SK-N-SH (cell line): ENCODE results near the gene GPR18. TPM values are rescaled to one million over a fixed set of nuclear protein-coding genes. Genes with fewer than 3 reads are reported as not detected.

Experiments
- CTCF ChIA-PET: fragments of 300-600, 350-600 bp; formaldehyde crosslinking; extraction: SDS; loops from one replicate; lab custom pipeline; 2021; lab: Yijun Ruan, JAX
- POLR2A ChIA-PET: fragments of 350-600 bp; sonication (Branson Sonifier 250); formaldehyde crosslinking; extraction: SDS; loops from one replicate; lab custom pipeline; 2020; ENCODE audit warnings: antibody characterized with exemption, inconsistent platforms; lab: Yijun Ruan, JAX
- DNase-seq: peaks from one replicate; pipeline ENCODE4 v3.0.0; 2012
- H2AFZ ChIP-seq: fragments of 200-600 bp; sonication (generic); 2 replicates; pipeline ENCODE4 v1.8.1; 2016; ENCODE audit warnings: antibody characterized with exemption, mild to moderate bottlenecking, low read depth
- H3F3A ChIP-seq: fragments of 200-600 bp; sonication (generic); replicated peaks from 2 replicates; pipeline ENCODE3; 2016; ENCODE audit warnings: antibody characterized with exemption, mild to moderate bottlenecking; ENCODE audit not compliant: insufficient read depth
- H3K27ac ChIP-seq, 2 experiments: fragments of 200-500 bp in 1 of 2; fragments of 200-600 bp in 1 of 2; sonication (Bioruptor generic) in 1 of 2; sonication (generic), shearing (Covaris generic) in 1 of 2; 2 replicates each; pipeline versions ENCODE4 v1.5.1 to v1.6.1; 2014 to 2016; ENCODE audit warnings: low read depth in 2 of 2, inconsistent platforms in 1 of 2, low read length in 1 of 2, mild to moderate bottlenecking in 1 of 2, mixed read lengths in 1 of 2
- H3K27me3 ChIP-seq: fragments of 200-600 bp; sonication (generic), shearing (Covaris generic); 2 replicates; pipeline ENCODE4 v1.6.1; 2016; ENCODE audit warnings: mixed run types; ENCODE audit not compliant: insufficient read depth
- H3K36me3 ChIP-seq, 2 experiments: fragments of 200-500 bp in 1 of 2; fragments of 200-600 bp in 1 of 2; sonication (Bioruptor generic) in 1 of 2; sonication (generic) in 1 of 2; replicated peaks in 1 of 2; 2 replicates each; pipeline versions ENCODE3 to v1.5.1; 2014 to 2016; ENCODE audit warnings: low read length in 1 of 2, mild to moderate bottlenecking in 1 of 2; ENCODE audit not compliant: insufficient read depth in 2 of 2, control insufficient read depth in 1 of 2
- H3K4me1 ChIP-seq, 2 experiments: fragments of 200-500 bp in 1 of 2; fragments of 200-600 bp in 1 of 2; sonication (Bioruptor generic) in 1 of 2; sonication (generic), shearing (Covaris generic) in 1 of 2; 2 replicates each; pipeline versions ENCODE4 v1.5.1 to v1.6.1; 2014 to 2016; ENCODE audit warnings: low read depth in 1 of 2, low read length in 1 of 2, mixed run types in 1 of 2; ENCODE audit not compliant: insufficient read depth in 2 of 2, control insufficient read depth in 1 of 2
- H3K4me2 ChIP-seq: fragments of 200-600 bp; sonication (generic), shearing (Covaris generic); 2 replicates; pipeline ENCODE4 v1.6.1; 2017; ENCODE audit warnings: mixed run types
- H3K4me3 ChIP-seq, 2 experiments: fragments of 200-500 bp in 1 of 2; fragments of 200-600 bp in 1 of 2; sonication (Bioruptor generic) in 1 of 2; sonication (generic), shearing (Covaris generic) in 1 of 2; 2 replicates each; pipeline versions ENCODE4 v1.5.1 to v1.8.1; 2014 to 2016; ENCODE audit warnings: low read depth in 2 of 2, inconsistent platforms in 1 of 2, low read length in 1 of 2, mild to moderate bottlenecking in 1 of 2, mixed read lengths in 1 of 2, moderate library complexity in 1 of 2
- H3K79me2 ChIP-seq: fragments of 200-600 bp; sonication (generic); 2 replicates; pipeline ENCODE4 v1.8.1; 2017; ENCODE audit warnings: mild to moderate bottlenecking; ENCODE audit not compliant: insufficient read depth
- H3K9ac ChIP-seq: fragments of 200-600 bp; sonication (generic); 2 replicates; pipeline ENCODE4 v1.6.1; 2017; ENCODE audit warnings: mixed run types
- H3K9me2 ChIP-seq: fragments of 200-600 bp; sonication (generic); 2 replicates; pipeline ENCODE4 v1.6.1; 2017; ENCODE audit warnings: mixed run types
- H3K9me3 ChIP-seq: fragments of 200-600 bp; sonication (generic); 2 replicates; pipeline ENCODE4 v1.6.1; 2017; ENCODE audit warnings: mixed run types, mild to moderate bottlenecking, moderate library complexity
- H4K20me1 ChIP-seq: fragments of 200-600 bp; sonication (generic); 2 replicates; pipeline ENCODE4 v1.6.1; 2017; ENCODE audit warnings: mild to moderate bottlenecking, mixed run types; ENCODE audit not compliant: insufficient read depth
- CHD2 ChIP-seq: fragments of 150-350 bp; IDR thresholded peaks from 2 replicates; pipeline ENCODE4 v1.6.1; 2018; ENCODE audit warnings: low read length; ENCODE audit not compliant: partially characterized antibody
- CTCF ChIP-seq: fragments of 200-600 bp; sonication (generic); IDR thresholded peaks from 2 replicates; pipeline ENCODE4 v1.6.1; 2017; ENCODE audit warnings: antibody characterized with exemption, mild to moderate bottlenecking, moderate library complexity
- ELF1 ChIP-seq: IDR thresholded peaks from 2 replicates; pipeline ENCODE4 v1.4.0; 2012
- FOXM1 ChIP-seq: IDR thresholded peaks from 2 replicates; pipeline ENCODE4 v1.4.0; 2012; ENCODE audit warnings: low read depth, mild to moderate bottlenecking
- GABPA ChIP-seq: IDR thresholded peaks from 2 replicates; pipeline ENCODE4 v1.4.0; 2012; ENCODE audit warnings: low read depth, mild to moderate bottlenecking
- GATA2 ChIP-seq: sonication (generic); formaldehyde crosslinking; IDR thresholded peaks from 2 replicates; pipeline ENCODE4 v1.5.0; 2020; ENCODE audit warnings: mild to moderate bottlenecking, missing genetic modification reagents
- IRF3 ChIP-seq: fragments of 150-350 bp; IDR thresholded peaks from 2 replicates; pipeline ENCODE4 v1.6.1; 2016; ENCODE audit warnings: mild to moderate bottlenecking, low read depth, low read length
- MAX ChIP-seq: IDR thresholded peaks from 2 replicates; pipeline ENCODE4 v1.4.0; 2012; ENCODE audit warnings: low read depth
- NFIC ChIP-seq: IDR thresholded peaks from 2 replicates; pipeline ENCODE4 v1.4.0; 2012; ENCODE audit warnings: borderline replicate concordance
- REST ChIP-seq: IDR thresholded peaks from 2 replicates; pipeline ENCODE4 v1.6.1; 2012; ENCODE audit warnings: mild to moderate bottlenecking, low read depth, low read length, moderate library complexity
- RFX5 ChIP-seq: IDR thresholded peaks from 2 replicates; pipeline ENCODE4 v1.6.1; 2012; ENCODE audit warnings: mild to moderate bottlenecking, improper control_type of control experiment, low read length
- SIN3A ChIP-seq: IDR thresholded peaks from 2 replicates; pipeline ENCODE4 v1.6.1; 2012; ENCODE audit warnings: low read depth, mild to moderate bottlenecking, low read length, moderate library complexity, borderline replicate concordance
- TAF1 ChIP-seq: IDR thresholded peaks from 2 replicates; pipeline ENCODE4 v1.6.1; 2012; ENCODE audit warnings: low read depth, mild to moderate bottlenecking, low read length, moderate library complexity, borderline replicate concordance
- USF1 ChIP-seq: IDR thresholded peaks from 2 replicates; pipeline ENCODE4 v1.4.0; 2012; ENCODE audit warnings: low read depth, borderline replicate concordance
- USF2 ChIP-seq: fragments of 150-350 bp; IDR thresholded peaks from 2 replicates; pipeline ENCODE4 v1.6.1; 2017; ENCODE audit warnings: antibody characterized with exemption, low read length, low read depth, borderline replicate concordance
- WGBS: methylation state at CpG from one replicate; pipeline ENCODE4 v1.1.6; 2017; ENCODE audit warnings: low lambda C conversion rate; 5-methylcytosine and 5-hydroxymethylcytosine counted together
- polyA plus RNA-seq, 3 experiments: library from polyadenylated mRNA; depleted of rRNA; stranded (reverse); fragments of >200 nt; gene quantifications; 2 replicates each; pipeline ENCODE4 v1.2.3, GENCODE V29; 2012

GPR18 gene
- polyA plus RNA-seq, 1 of the 3 experiments (the other 2 are of a cell fraction): not detected

GRCh38 chr13:99278200-99278599 lies 20.0 kb upstream of the GPR18 start:
- ChIA-PET POLR2A (no interaction called here), CTCF (interaction anchor here (1.1 to 7.8 kb wide), 3 partner anchors 8 to 158 kb away, joined by 4 to 38 read pairs (median 6); no protein-coding TSS in a partner anchor)
- Histone ChIP-seq H3K4me3 (no peak overlapping the region), H3K9ac (no peak overlapping the region), H4K20me1 (peaks cover 5% of the 10 kb centered on the region; the same call in 1 of the 2 replicates), H3K9me3 (no peaks in the 10 kb centered on the region), H2AFZ (no peak overlapping the region), H3K4me1 (peaks cover 3 to 7% of the 10 kb centered on the region in 2 experiments; a peak in 3 of 4 replicates), H3F3A (peaks cover 10% of the 10 kb centered on the region), H3K9me2 (no peaks in the 10 kb centered on the region), H3K36me3 (peaks cover 0 to 8% of the 10 kb centered on the region in 2 experiments), H3K27me3 (no peaks in the 10 kb centered on the region), H3K79me2 (peaks cover 3% of the 10 kb centered on the region; the same call in 1 of the 2 replicates), H3K27ac (no peak overlapping the region), H3K4me2 (no peak overlapping the region)
- DNase-seq: no peak
- TF ChIP-seq SIN3A: no peak
- no peak for TF ChIP-seq CTCF
- no peak for TF ChIP-seq ELF1
- no peak for TF ChIP-seq NFIC
- TF ChIP-seq FOXM1: no peak
- TF ChIP-seq TAF1: no peak
- no peak for TF ChIP-seq RFX5
- no peak for TF ChIP-seq GATA2 (CRISPR knock-in tag)
- no peak for TF ChIP-seq MAX
- TF ChIP-seq REST: no peak
- WGBS: 100% methylated on average over 5 of the region's 5 CpGs

- Histone ChIP-seq H3K27me3 (no peaks in the 10 kb centered on the region), H2AFZ (no peak overlapping the region), H3K79me2 (peaks cover 3% of the 10 kb centered on the region; the same call in 1 of the 2 replicates), H3K4me2 (no peak overlapping the region), H3K9me2 (no peaks in the 10 kb centered on the region), H3K9ac (no peak overlapping the region), H3F3A (peaks cover 4% of the 10 kb centered on the region), H3K36me3 (peaks cover 0 to 8% of the 10 kb centered on the region in 2 experiments), H4K20me1 (no peaks in the 10 kb centered on the region), H3K4me3 (no peak overlapping the region), H3K27ac (no peak overlapping the region), H3K9me3 (no peaks in the 10 kb centered on the region), H3K4me1 (peaks cover 1 to 3% of the 10 kb centered on the region in 2 experiments; a peak in 3 of 4 replicates)
- ChIA-PET POLR2A (no interaction called here), CTCF (interaction anchor here (1.1 to 7.8 kb wide), 2 partner anchors 11 to 159 kb away, joined by 4 to 38 read pairs; no protein-coding TSS in a partner anchor)
- no peak for DNase-seq
- 100% methylated on average over 4 of the region's 4 CpGs for WGBS
- TF ChIP-seq CTCF (no peak), NFIC (no peak), CHD2 (no peak), IRF3 (no peak), GABPA (no peak), USF2 (no peak), USF1 (no peak), SIN3A (no peak)
These were observed 19.4 kb upstream of the GPR18 start for GRCh38 chr13:99277629-99278028.
